Duodenal mucosa (tissue), 2 donors: Measurements from ENCODE around the gene SYNGR1.

Experiments used
- H3K27ac ChIP-seq: one replicate; pipeline ENCODE4 v1.7.0; 2013; ENCODE audit warnings: low read depth, low read length
- H3K27me3 ChIP-seq, 2 donors: one replicate each; pipeline ENCODE4 v1.7.0; 2013; ENCODE audit warnings: low read length in 2 of 2, control low read depth in 1 of 2; ENCODE audit not compliant: insufficient read depth in 2 of 2, control insufficient read depth in 1 of 2
- H3K36me3 ChIP-seq, 2 donors: one replicate each; pipeline ENCODE4 v1.7.0; 2013; ENCODE audit warnings: low read length in 2 of 2, control low read depth in 1 of 2; ENCODE audit not compliant: insufficient read depth in 2 of 2, control insufficient read depth in 1 of 2
- H3K4me1 ChIP-seq, 2 donors: one replicate each; pipeline ENCODE4 v1.7.0; 2013; ENCODE audit warnings: low read length in 2 of 2, control low read depth in 1 of 2; ENCODE audit not compliant: insufficient read depth in 2 of 2, control insufficient read depth in 1 of 2
- H3K4me3 ChIP-seq, 2 donors: one replicate each; pipeline ENCODE4 v1.7.0; 2013; ENCODE audit warnings: low read length in 2 of 2, low read depth in 1 of 2
- H3K9ac ChIP-seq, 2 donors: one replicate each; pipeline ENCODE4 v1.7.0; 2013; ENCODE audit warnings: low read length in 2 of 2, low read depth in 1 of 2
- H3K9me3 ChIP-seq, 2 donors: one replicate each; pipeline ENCODE4 v1.7.0; 2013; ENCODE audit warnings: low read length in 2 of 2, control low read depth in 1 of 2; ENCODE audit not compliant: control insufficient read depth in 1 of 2

The SYNGR1 gene

DNA sequence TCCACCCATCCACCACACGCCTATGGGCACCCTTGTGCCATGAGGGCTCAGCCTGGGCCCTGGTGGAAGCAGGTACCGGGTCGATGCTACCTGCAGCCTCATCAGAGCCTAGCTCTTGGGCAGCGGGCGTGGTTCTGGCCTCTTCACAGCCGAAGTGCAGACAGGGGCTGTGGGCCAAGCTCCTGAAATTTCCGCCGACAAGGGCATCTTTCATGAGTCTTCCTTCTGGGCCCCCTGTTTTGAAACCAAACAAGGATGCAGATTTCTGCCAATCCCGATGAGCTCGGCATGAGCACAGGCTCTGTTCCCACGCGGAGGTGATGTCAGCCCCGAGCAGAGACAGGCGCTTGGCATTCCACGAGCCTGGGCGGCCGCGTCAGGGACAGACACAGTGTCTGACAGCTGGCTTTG, 84.5 kb downstream of the SYNGR1 start:
- H3K36me3 ChIP-seq, result peaks cover 10 to 30% of the 10 kb centered on the region in 2 donors

DNA sequence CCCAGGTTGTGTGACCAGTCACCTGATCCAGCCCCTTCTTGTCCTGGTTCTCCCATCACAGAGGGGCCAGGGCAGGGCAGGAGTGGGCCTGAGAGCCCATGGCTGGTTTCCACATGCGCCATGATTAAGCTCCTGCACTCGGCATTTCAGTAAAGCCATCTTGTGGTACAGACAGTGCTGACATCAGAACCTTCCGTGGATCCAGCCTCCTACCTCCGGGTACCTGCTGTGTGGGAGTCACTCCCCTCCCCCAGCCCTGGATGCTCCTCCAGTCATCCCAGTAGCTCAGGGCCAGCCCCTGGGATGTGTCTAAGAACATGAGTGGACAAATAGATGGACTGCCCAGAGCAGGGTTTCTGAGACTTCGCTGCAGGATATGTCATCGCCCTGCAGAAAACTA, 84.9 kb downstream of the SYNGR1 start:
- H3K36me3 ChIP-seq, result peaks cover 10 to 28% of the 10 kb centered on the region in 2 donors
- no peak overlapping the region for H3K27ac ChIP-seq
- no peaks in the 10 kb centered on the region for H3K27me3 ChIP-seq
- no peak overlapping the region for H3K9ac ChIP-seq
- H3K4me1 ChIP-seq, result peaks cover 20 to 41% of the 10 kb centered on the region in 2 donors
- no peaks in the 10 kb centered on the region for H3K9me3 ChIP-seq
- H3K4me3 ChIP-seq, result no peak overlapping the region

More for the DNA sequence above, 84.5 kb downstream of the SYNGR1 start:
- H3K4me1 ChIP-seq, result peaks cover 20 to 38% of the 10 kb centered on the region in 2 donors
- no peak overlapping the region for H3K4me3 ChIP-seq
- no peak overlapping the region for H3K27ac ChIP-seq
- H3K27me3 ChIP-seq, result no peaks in the 10 kb centered on the region
- H3K9ac ChIP-seq, result no peak overlapping the region
- no peaks in the 10 kb centered on the region for H3K9me3 ChIP-seq
